ENCODE measurements around the gene TMEM120B. TPM values are rescaled to one million over a fixed set of nuclear protein-coding genes. Genes with fewer than 3 reads are reported as not detected.

Gene TMEM120B
- total and polyA plus RNA-seq, 2 of the 13 experiments (the other 11 are each of a cell fraction or from before 2014, with no cell fraction given), result 7.1 to 12.9 TPM

DNA sequence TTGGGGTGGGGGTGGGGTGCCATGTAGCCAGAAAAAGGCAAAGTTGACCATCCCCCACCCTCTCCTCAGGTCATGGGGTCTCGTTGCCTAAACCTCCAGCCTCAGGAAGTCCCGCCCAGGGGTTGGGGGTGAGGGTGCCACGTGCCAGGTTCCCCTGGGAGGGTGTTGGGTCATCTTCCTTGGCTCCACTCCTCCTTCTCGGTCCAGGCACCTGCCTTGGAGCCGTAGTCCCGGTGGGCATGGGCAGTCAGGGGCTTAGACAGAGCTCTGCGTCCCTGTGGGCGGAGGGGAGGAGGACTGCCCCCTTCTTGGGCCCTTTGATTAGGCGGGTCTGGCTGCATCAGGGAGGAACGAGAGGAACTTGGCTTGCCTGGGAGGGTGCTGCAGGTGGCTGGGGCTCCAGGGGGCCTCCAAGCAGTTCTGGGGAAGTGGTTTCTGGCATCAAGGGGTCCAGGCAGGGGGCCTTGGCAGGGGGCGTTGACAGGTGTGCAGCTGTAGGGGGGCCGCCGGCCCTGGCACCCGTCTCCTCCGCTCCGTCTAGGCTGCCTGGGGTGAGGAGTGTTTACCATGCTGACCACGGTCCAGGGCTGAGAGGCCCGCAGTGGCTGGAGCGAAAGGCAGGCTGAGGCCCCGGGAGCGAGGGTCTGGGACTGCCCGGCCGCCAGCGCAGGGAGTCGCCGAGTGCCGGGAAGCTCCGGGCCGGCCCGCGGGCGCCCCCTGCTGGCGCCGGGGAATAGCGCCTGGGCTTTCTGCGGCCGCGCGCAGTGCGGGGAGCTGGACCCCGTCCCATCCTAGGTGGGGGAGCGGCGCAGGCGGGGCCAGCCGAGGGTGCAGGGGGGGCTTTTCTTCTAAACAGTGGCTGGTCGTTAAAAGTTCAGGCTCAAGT lies 99.1 kb downstream of the TMEM120B start (continued):
- TF ChIP-seq TBP (CRISPR knock-in tag; IDR thresholded peaks at IDR 0.05) (no peak), TSC22D2 (CRISPR knock-in tag; IDR thresholded peaks at IDR 0.05; ENCODE audit: borderline replicate concordance) (no peak), ZNF441 (CRISPR knock-in tag; IDR thresholded peaks at IDR 0.05; ENCODE audit: borderline replicate concordance) (no peak), ZC3H13 (CRISPR knock-in tag; IDR thresholded peaks at IDR 0.05) (no peak), SP140L (CRISPR knock-in tag; IDR thresholded peaks at IDR 0.05; ENCODE audit: borderline replicate concordance) (no peak), ZNF3 (CRISPR knock-in tag; IDR thresholded peaks at IDR 0.05) (no peak), NKX3-1 (CRISPR knock-in tag; IDR thresholded peaks at IDR 0.05) (no peak), TBL1XR1 (IDR thresholded peaks at IDR 0.05; ENCODE audit: borderline replicate concordance, low read length, partially characterized antibody) (no peak), EHMT2 (IDR thresholded peaks at IDR 0.05; ENCODE audit: borderline replicate concordance, low read depth, low read length) (no peak), FOXK2 (IDR thresholded peaks at IDR 0.05) (no peak), TAF1 (CRISPR knock-in tag; IDR thresholded peaks at IDR 0.05) (0 out of 2 replicates have a peak, but pooled peaks have one; percentile 18), MED13 (CRISPR knock-in tag; IDR thresholded peaks at IDR 0.05) (no peak), ZNF614 (CRISPR knock-in tag; IDR thresholded peaks at IDR 0.05; ENCODE audit: borderline replicate concordance) (no peak; the same call in 1 of the 2 replicates), ZBTB3 (CRISPR knock-in tag; IDR thresholded peaks at IDR 0.05; ENCODE audit: borderline replicate concordance, low read depth) (no peak), ZMYM3 (CRISPR knock-in tag; IDR thresholded peaks at IDR 0.05) (no peak), GABPA (IDR thresholded peaks at IDR 0.05; ENCODE audit: low read depth, low read length) (no peak), GABPA (CRISPR knock-in tag; IDR thresholded peaks at IDR 0.05; ENCODE audit: low read depth) (peak; percentile 34; the same call in 1 of the 2 replicates), ATF7-NPFF (CRISPR knock-in tag; IDR thresholded peaks at IDR 0.05; ENCODE audit: low read depth) (no peak), SP2 (CRISPR knock-in tag; IDR thresholded peaks at IDR 0.05) (peak; percentile 45; the same call in 1 of the 2 replicates), EZH2 (conservative IDR thresholded peaks at IDR 0.05; ENCODE audit: low read depth, low read length) (no peak), NFKBIZ (CRISPR knock-in tag; IDR thresholded peaks at IDR 0.05) (no peak), KAT2B (IDR thresholded peaks at IDR 0.05; ENCODE audit: borderline replicate concordance, low read depth, low read length) (no peak), ZNF501 (CRISPR knock-in tag; IDR thresholded peaks at IDR 0.05) (no peak; the same call in 1 of the 2 replicates)
- TF ChIP-seq, protein P1, sequence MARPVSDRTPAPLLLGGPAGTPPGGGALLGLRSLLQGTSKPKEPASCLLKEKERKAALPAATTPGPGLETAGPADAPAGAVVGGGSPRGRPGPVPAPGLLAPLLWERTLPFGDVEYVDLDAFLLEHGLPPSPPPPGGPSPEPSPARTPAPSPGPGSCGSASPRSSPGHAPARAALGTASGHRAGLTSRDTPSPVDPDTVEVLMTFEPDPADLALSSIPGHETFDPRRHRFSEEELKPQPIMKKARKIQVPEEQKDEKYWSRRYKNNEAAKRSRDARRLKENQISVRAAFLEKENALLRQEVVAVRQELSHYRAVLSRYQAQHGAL (CRISPR knock-in tag; IDR thresholded peaks at IDR 0.05; ENCODE audit: not compliant biosample characterization), result no peak
- TF ChIP-seq, protein P2, sequence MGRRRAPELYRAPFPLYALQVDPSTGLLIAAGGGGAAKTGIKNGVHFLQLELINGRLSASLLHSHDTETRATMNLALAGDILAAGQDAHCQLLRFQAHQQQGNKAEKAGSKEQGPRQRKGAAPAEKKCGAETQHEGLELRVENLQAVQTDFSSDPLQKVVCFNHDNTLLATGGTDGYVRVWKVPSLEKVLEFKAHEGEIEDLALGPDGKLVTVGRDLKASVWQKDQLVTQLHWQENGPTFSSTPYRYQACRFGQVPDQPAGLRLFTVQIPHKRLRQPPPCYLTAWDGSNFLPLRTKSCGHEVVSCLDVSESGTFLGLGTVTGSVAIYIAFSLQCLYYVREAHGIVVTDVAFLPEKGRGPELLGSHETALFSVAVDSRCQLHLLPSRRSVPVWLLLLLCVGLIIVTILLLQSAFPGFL (CRISPR knock-in tag; IDR thresholded peaks at IDR 0.05), result no peak
- TF ChIP-seq, protein P3, sequence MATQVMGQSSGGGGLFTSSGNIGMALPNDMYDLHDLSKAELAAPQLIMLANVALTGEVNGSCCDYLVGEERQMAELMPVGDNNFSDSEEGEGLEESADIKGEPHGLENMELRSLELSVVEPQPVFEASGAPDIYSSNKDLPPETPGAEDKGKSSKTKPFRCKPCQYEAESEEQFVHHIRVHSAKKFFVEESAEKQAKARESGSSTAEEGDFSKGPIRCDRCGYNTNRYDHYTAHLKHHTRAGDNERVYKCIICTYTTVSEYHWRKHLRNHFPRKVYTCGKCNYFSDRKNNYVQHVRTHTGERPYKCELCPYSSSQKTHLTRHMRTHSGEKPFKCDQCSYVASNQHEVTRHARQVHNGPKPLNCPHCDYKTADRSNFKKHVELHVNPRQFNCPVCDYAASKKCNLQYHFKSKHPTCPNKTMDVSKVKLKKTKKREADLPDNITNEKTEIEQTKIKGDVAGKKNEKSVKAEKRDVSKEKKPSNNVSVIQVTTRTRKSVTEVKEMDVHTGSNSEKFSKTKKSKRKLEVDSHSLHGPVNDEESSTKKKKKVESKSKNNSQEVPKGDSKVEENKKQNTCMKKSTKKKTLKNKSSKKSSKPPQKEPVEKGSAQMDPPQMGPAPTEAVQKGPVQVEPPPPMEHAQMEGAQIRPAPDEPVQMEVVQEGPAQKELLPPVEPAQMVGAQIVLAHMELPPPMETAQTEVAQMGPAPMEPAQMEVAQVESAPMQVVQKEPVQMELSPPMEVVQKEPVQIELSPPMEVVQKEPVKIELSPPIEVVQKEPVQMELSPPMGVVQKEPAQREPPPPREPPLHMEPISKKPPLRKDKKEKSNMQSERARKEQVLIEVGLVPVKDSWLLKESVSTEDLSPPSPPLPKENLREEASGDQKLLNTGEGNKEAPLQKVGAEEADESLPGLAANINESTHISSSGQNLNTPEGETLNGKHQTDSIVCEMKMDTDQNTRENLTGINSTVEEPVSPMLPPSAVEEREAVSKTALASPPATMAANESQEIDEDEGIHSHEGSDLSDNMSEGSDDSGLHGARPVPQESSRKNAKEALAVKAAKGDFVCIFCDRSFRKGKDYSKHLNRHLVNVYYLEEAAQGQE (IDR thresholded peaks at IDR 0.05; ENCODE audit: borderline replicate concordance in 1 of 2, low read depth in 1 of 2, low read length in 2 of 2), result no peak
